ENCODE measurements around the gene GAS7. TPM values are rescaled to one million over a fixed set of nuclear protein-coding genes. Genes with fewer than 3 reads are reported as not detected.

GAS7 gene
- total and polyA plus RNA-seq, 10 of the 15 experiments (the other 5 are each of a cell fraction or from before 2014, with no cell fraction given), result 2.3 to 53.4 (median 24.0) TPM

DNA sequence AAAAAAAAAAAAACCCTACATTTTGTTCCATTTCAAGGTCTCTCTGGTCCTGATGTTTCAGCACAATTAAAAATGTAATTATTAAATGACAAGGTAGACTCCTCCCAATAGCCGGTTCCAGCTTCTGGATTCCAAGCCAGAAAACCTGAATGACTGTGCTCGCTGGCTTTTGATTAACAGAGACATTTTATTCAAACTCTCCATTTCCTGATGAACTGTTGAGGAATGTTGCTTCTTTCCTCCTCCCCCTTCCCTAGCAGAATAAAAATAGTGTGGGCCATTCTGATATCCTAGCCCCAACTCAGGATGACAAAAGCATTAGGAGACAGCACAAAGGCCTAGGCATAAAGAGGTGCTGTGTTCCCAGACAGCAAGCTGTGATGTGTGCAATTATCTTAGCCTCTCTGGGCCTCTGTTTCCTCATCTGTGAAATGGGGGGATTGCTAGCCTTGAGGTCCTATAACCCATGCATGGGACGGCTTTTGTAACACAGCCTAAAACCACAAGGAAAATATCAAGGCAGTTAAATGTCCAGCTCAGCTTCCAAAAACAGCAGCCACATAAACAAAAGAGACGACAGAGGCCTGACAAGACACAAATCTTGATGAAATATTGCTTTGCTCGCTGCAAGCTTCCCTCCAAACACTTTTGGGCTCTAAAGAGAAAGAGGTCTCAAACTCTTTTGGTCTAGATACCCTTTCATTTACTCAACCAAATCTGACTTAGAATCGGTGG is 166.1 kb downstream of the GAS7 start:
- Histone ChIP-seq H3K27me3 (replicated peaks in 1 of 2; ENCODE audit: control insufficient read depth in 2 of 2, insufficient read depth in 2 of 2, low read length in 1 of 2) (no peaks in the 10 kb centered on the region), H3K27ac (ENCODE audit: control insufficient read depth, insufficient read depth) (no peak overlapping the region), H2AFZ (ENCODE audit: control insufficient read depth, low read depth, low read length) (no peak overlapping the region), H3K79me2 (ENCODE audit: control insufficient read depth, insufficient read depth, low read length) (peaks cover 8% of the 10 kb centered on the region; the same call in 1 of the 2 replicates), H3K9me3 (replicated peaks; ENCODE audit: control insufficient read depth, insufficient read depth, low read length) (no peaks in the 10 kb centered on the region), H3K36me3 (ENCODE audit: control insufficient read depth in 2 of 2, insufficient read depth in 2 of 2, low read length in 1 of 2) (no peaks in the 10 kb centered on the region), H3K4me2 (ENCODE audit: control insufficient read depth, insufficient read depth) (no peak overlapping the region), H3K9ac (ENCODE audit: control insufficient read depth, insufficient read depth, low read length) (no peak overlapping the region), H3K4me3 (no peak overlapping the region), H3K4me1 (ENCODE audit: control insufficient read depth, insufficient read depth, low read length) (peaks cover 14% of the 10 kb centered on the region), H4K20me1 (ENCODE audit: control insufficient read depth, insufficient read depth) (no peaks in the 10 kb centered on the region)
- BruUV-seq (replicated peaks), result no TSS peak
- in situ Hi-C loops (cut with MboI) (loop anchor here (25.0 kb wide), 1 partner anchor 1070 kb away; the partner anchor contains the start of gene PIK3R5), intact Hi-C loops (cut with micrococcal nuclease; ENCODE audit: unreplicated experiment) (no loop called here)
- RAD21 ChIA-PET (ENCODE audit: unreplicated experiment), result no interaction called here
- TF ChIP-seq MEF2A (IDR thresholded peaks at IDR 0.05; ENCODE audit: insufficient read depth, low read depth, low read length), result no peak
- TF ChIP-seq ETV6 (conservative IDR thresholded peaks at IDR 0.05 in 1 of 2, IDR thresholded peaks at IDR 0.05 in 1 of 2; ENCODE audit: borderline replicate concordance in 1 of 2, low read depth in 1 of 2), result no peak
- TF ChIP-seq NFIC (IDR thresholded peaks at IDR 0.05; ENCODE audit: low read depth, low read length), result no peak
- no peak for TF ChIP-seq IRF4 (IDR thresholded peaks at IDR 0.05; ENCODE audit: low read depth, low read length)
- no peak for TF ChIP-seq EZH2 (IDR thresholded peaks at IDR 0.05; ENCODE audit: borderline replicate concordance, control insufficient read depth, low read depth, low read length)
- no peak for TF ChIP-seq CBFB (IDR thresholded peaks at IDR 0.05; ENCODE audit: low read depth)
- no peak for TF ChIP-seq SUPT20H (IDR thresholded peaks at IDR 0.05; ENCODE audit: borderline replicate concordance, control insufficient read depth, low read depth, low read length)
- TF ChIP-seq WRNIP1 (IDR thresholded peaks at IDR 0.05; ENCODE audit: borderline replicate concordance, low read depth, low read length), result no peak
- ATAC-seq, result no peak
- FAIRE-seq, result no peak
- CTCF ChIA-PET, result no interaction called here
- SMC1A ChIA-PET (ENCODE audit: uncharacterized antibody, unreplicated experiment), result no interaction called here
- DNase-seq (ENCODE audit: low read depth, low spot score), result no peak
- WGBS (ENCODE audit: insufficient coverage, insufficient replicate concordance, low lambda C conversion rate, missing lambda C conversion rate), result 96% methylated on average over 6 of the region's 6 CpGs
- POLR2A ChIA-PET, result no interaction called here
